ENCODE data around the gene BTBD18. TPM values are rescaled to one million over a fixed set of nuclear protein-coding genes. Genes with fewer than 3 reads are reported as not detected.

Gene BTBD18
- total and polyA plus RNA-seq, 2 of the 13 experiments (the other 11 are each of a cell fraction or from before 2014, with no cell fraction given): not detected

DNA sequence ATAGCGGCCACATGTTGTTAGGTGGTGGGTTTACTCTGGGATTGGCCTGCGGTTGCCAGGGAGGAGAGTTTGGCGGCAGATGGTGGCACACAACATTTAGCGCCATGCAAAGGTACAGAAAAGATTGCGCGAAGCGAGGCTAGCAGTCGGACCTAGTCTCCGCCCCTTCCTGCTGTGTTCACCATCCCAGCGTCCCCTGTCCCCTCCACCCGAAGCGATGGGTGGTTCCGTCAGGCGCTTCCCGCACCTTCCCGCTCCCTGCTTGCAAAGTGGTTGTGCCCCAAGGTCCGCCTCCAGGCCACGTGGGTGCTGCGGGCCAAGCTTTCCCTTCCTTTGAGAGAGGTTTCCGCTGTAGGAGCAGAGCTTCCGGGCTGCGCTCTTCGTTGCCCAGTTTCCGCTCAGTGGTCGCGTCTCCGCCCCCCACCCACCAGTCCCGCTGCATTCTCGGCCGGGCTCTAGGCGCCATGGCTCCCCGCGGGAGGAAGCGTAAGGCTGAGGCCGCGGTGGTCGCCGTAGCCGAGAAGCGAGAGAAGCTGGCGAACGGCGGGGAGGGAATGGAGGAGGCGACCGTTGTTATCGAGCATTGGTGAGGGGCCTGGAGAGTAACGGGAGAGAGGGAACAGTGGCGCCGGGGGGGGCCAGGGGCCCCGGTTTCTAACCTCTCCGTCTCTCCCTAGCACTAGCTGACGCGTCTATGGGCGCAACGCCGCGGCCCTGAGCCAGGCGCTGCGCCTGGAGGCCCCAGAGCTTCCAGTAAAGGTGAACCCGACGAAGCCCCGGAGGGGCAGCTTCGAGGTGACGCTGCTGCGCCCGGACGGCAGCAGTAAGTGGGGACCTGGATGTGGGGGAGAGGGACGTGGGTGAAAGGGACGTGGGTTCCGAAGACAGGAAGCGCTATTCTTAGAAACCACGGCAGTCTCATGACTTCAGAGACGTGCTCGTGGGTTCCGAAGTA is 10.2 kb downstream of the BTBD18 start, which contains the start of gene SELENOH (continued):
- TF ChIP-seq MIER3 (CRISPR knock-in tag; IDR thresholded peaks at IDR 0.05; ENCODE audit: borderline replicate concordance) (peak; percentile 77; the same call in 1 of the 2 replicates), FOSL2 (CRISPR knock-in tag; IDR thresholded peaks at IDR 0.05) (peak; percentile 45; the same call in 1 of the 2 replicates), TBP (CRISPR knock-in tag; IDR thresholded peaks at IDR 0.05) (no peak), ATF1 (CRISPR knock-in tag; IDR thresholded peaks at IDR 0.05) (no peak), ZFP36L1 (CRISPR knock-in tag; IDR thresholded peaks at IDR 0.05) (peak; percentile 52; the same call in 1 of the 2 replicates), ZNF615 (CRISPR knock-in tag; IDR thresholded peaks at IDR 0.05; ENCODE audit: borderline replicate concordance) (no peak; the same call in 1 of the 2 replicates), ZNF850 (CRISPR knock-in tag; conservative IDR thresholded peaks at IDR 0.05) (no peak), ARID5B (CRISPR knock-in tag; IDR thresholded peaks at IDR 0.05) (0 out of 2 replicates have a peak, but pooled peaks have one; percentile 25), AFF4 (CRISPR knock-in tag; IDR thresholded peaks at IDR 0.05) (no peak), PCBP1 (IDR thresholded peaks at IDR 0.05; ENCODE audit: borderline replicate concordance, low read depth, low read length) (0 out of 2 replicates have a peak, but pooled peaks have one; percentile 14)

Measured in HepG2 (cell line).